K562 (cell line): ENCODE measurements around the gene PCAT6. TPM values are rescaled to one million over a fixed set of nuclear protein-coding genes. Genes with fewer than 3 reads are reported as not detected.

Experiments
- ATAC-seq: fragments of 200-7000 bp; cut with Tn5 transposase; 3 replicates; pipeline ENCODE4 v1.9.1; 2020; ENCODE audit warnings: moderate library complexity
- BruUV-seq: library from RNA; stranded (reverse); fragments of 400-500 nt; replicated peaks from 2 replicates; lab custom pipeline; 2021; lab: Mats Ljungman, UMichigan
- CTCF ChIA-PET: fragments of 300-600 bp; formaldehyde crosslinking; extraction: SDS; loops from one replicate; lab custom pipeline; 2021; ENCODE audit warnings: low intra/inter-chr PET ratio; lab: Yijun Ruan, JAX
- POLR2A ChIA-PET: fragments of 300-600, 350-650 bp; sonication (Branson Sonifier 250); formaldehyde crosslinking; extraction: SDS; loops from one replicate; lab custom pipeline; 2021; ENCODE audit warnings: antibody characterized with exemption, inconsistent platforms; lab: Yijun Ruan, JAX
- DNase-seq, 4 experiments: peaks; one replicate each; pipeline versions ENCODE4 v3.0.0 to v3.0.0-alpha.2; 2011 to 2018; ENCODE audit warnings: low spot score in 3 of 4, mixed read lengths in 3 of 4; ENCODE audit errors: extremely low read depth in 1 of 4
- FAIRE-seq: peaks from 2 replicates; lab custom pipeline; 2011; peaks lifted over from hg19 to GRCh38; lab: Jason Lieb, UNC
- H2AFZ ChIP-seq: 2 replicates; pipeline ENCODE4 v1.6.0; 2011; ENCODE audit warnings: low read depth, low read length, control low read depth, inconsistent platforms
- H3K27ac ChIP-seq: fragments of 200-600 bp; 3 replicates; pipeline ENCODE4 v1.8.0; 2011; ENCODE audit warnings: low read depth, mild to moderate bottlenecking, control low read depth, inconsistent platforms, low read length, moderate library complexity, mixed read lengths; ENCODE audit errors: extremely low read depth
- H3K27me3 ChIP-seq, 2 experiments: fragments of 300-600 bp in 1 of 2; 2 replicates in 1 of 2; 3 replicates in 1 of 2; pipeline versions ENCODE4 v1.6.0 to v1.8.0; 2011; ENCODE audit warnings: inconsistent platforms in 2 of 2, low read length in 2 of 2, mild to moderate bottlenecking in 1 of 2, mixed read lengths in 1 of 2, moderate library complexity in 1 of 2; ENCODE audit not compliant: control insufficient read depth in 2 of 2, insufficient read depth in 2 of 2
- H3K36me3 ChIP-seq: fragments of 300-600 bp; 3 replicates; pipeline ENCODE4 v1.8.0; 2011; ENCODE audit warnings: mild to moderate bottlenecking, low read length, inconsistent platforms; ENCODE audit not compliant: control insufficient read depth, insufficient read depth
- H3K4me1 ChIP-seq, 2 experiments: fragments of 200-600 bp in 1 of 2; replicated peaks in 1 of 2; 2 replicates in 1 of 2; 3 replicates in 1 of 2; pipeline versions ENCODE4 v1.5.1 to v1.8.0; 2011; ENCODE audit warnings: inconsistent platforms in 2 of 2, low read length in 2 of 2, mild to moderate bottlenecking in 1 of 2, mixed read lengths in 1 of 2, moderate library complexity in 1 of 2; ENCODE audit not compliant: control insufficient read depth in 2 of 2, insufficient read depth in 2 of 2
- H3K4me2 ChIP-seq: 2 replicates; pipeline ENCODE4 v1.6.1; 2011; ENCODE audit warnings: low read length, control low read depth, inconsistent platforms, mixed read lengths; ENCODE audit not compliant: insufficient read depth
- H3K4me3 ChIP-seq: fragments of 200-600 bp; sonication (generic), shearing (Covaris generic); 2 replicates; pipeline ENCODE4 v1.5.1; 2016; ENCODE audit warnings: control low read depth, inconsistent platforms
- H3K79me2 ChIP-seq: fragments of 200-600 bp; 3 replicates; pipeline ENCODE4 v1.8.0; 2011; ENCODE audit warnings: low read length, inconsistent platforms; ENCODE audit not compliant: control insufficient read depth, insufficient read depth
- H3K9ac ChIP-seq, 2 experiments: 2 replicates each; pipeline versions ENCODE4 v1.6.0 to v1.6.1; 2011; ENCODE audit warnings: low read depth in 2 of 2, low read length in 2 of 2, control low read depth in 1 of 2, inconsistent platforms in 1 of 2, mild to moderate bottlenecking in 1 of 2, mixed read lengths in 1 of 2; ENCODE audit not compliant: insufficient read depth in 1 of 2
- H3K9me1 ChIP-seq: one replicate; pipeline ENCODE4 v1.6.0; 2011; ENCODE audit warnings: inconsistent platforms, mild to moderate bottlenecking, low read length, moderate library complexity; ENCODE audit not compliant: control insufficient read depth, insufficient read depth
- H3K9me3 ChIP-seq: replicated peaks from 2 replicates; pipeline ENCODE4 v1.5.1; 2011; ENCODE audit warnings: low read depth, low read length, inconsistent platforms; ENCODE audit not compliant: control insufficient read depth, insufficient read depth
- H4K20me1 ChIP-seq: replicated peaks from 2 replicates; pipeline ENCODE4 v1.6.1; 2011; ENCODE audit warnings: low read length, inconsistent platforms, mixed read lengths; ENCODE audit not compliant: control insufficient read depth, insufficient read depth
- ELF4 ChIP-seq: fragments of 450-650 bp; formaldehyde crosslinking; IDR thresholded peaks from 2 replicates; pipeline ENCODE4 v1.4.0; 2022; ENCODE audit warnings: missing genetic modification characterization
- FOXJ2 ChIP-seq: fragments of 200-800 bp; sonication (Bioruptor generic); IDR thresholded peaks from 2 replicates; pipeline ENCODE4 v1.6.1; 2016; ENCODE audit warnings: missing genetic modification characterization, missing compliant biosample characterization
- MNT ChIP-seq, 2 experiments: fragments of 450-650 bp; conservative IDR thresholded peaks; 2 replicates each; pipeline ENCODE4 v1.6.1; 2017; ENCODE audit warnings: mild to moderate bottlenecking in 2 of 2, moderate library complexity in 2 of 2
- NONO ChIP-seq, 2 experiments: fragments of 200-400 bp in 1 of 2; fragments of 450-650 bp in 1 of 2; formaldehyde crosslinking in 1 of 2; IDR thresholded peaks; 2 replicates each; pipeline ENCODE4 v1.6.1; 2017; ENCODE audit warnings: low read depth in 2 of 2, mild to moderate bottlenecking in 2 of 2, moderate library complexity in 2 of 2, low read length in 1 of 2
- PCBP1 ChIP-seq: fragments of 200-400 bp; formaldehyde crosslinking; IDR thresholded peaks from 2 replicates; pipeline ENCODE4 v1.6.1; 2018; ENCODE audit warnings: mild to moderate bottlenecking, low read depth, low read length; ENCODE audit not compliant: poor library complexity, severe bottlenecking
- POLR2G ChIP-seq: fragments of 200-400 bp; formaldehyde crosslinking; IDR thresholded peaks from 2 replicates; pipeline ENCODE4 v1.6.1; 2017; ENCODE audit warnings: low read depth, mild to moderate bottlenecking, antibody characterized with exemption, low read length, moderate library complexity
- RBFOX2 ChIP-seq: fragments of 200-400 bp; formaldehyde crosslinking; IDR thresholded peaks from 2 replicates; pipeline ENCODE4 v1.6.1; 2017; ENCODE audit warnings: low read depth, mild to moderate bottlenecking, low read length, moderate library complexity
- SRSF1 ChIP-seq: fragments of 200-400 bp; formaldehyde crosslinking; IDR thresholded peaks from 2 replicates; pipeline ENCODE4 v1.6.1; 2017; ENCODE audit warnings: mild to moderate bottlenecking, low read depth, low read length, moderate library complexity
- ZNF174 ChIP-seq: fragments of 250-450 bp; sonication (Bioruptor Pico); IDR thresholded peaks from 2 replicates; pipeline ENCODE4 v1.4.0; 2020; ENCODE audit warnings: mild to moderate bottlenecking
- ZNF324 ChIP-seq: fragments of 250-450 bp; sonication (Bioruptor Pico); IDR thresholded peaks from 2 replicates; pipeline ENCODE4 v1.4.0; 2020; ENCODE audit warnings: mild to moderate bottlenecking
- ZNF551 ChIP-seq: fragments of 250-450 bp; sonication (Bioruptor Pico); IDR thresholded peaks from 2 replicates; pipeline ENCODE4 v1.5.0; 2021; ENCODE audit warnings: mild to moderate bottlenecking, moderate library complexity
- ZNF75A ChIP-seq: fragments of 450-650 bp; formaldehyde crosslinking; IDR thresholded peaks from 2 replicates; pipeline ENCODE4 v1.4.0; 2020; ENCODE audit warnings: mild to moderate bottlenecking
- ZSCAN32 ChIP-seq: fragments of 450-650 bp; formaldehyde crosslinking; IDR thresholded peaks from 2 replicates; pipeline ENCODE4 v1.4.0; 2020; ENCODE audit warnings: mild to moderate bottlenecking, moderate library complexity
- WGBS: fragments of 100-300 bp; shearing (Covaris generic); methylation state at CpG from one replicate; pipeline ENCODE4 v1.1.6; 2016; ENCODE audit warnings: low coverage, mixed read lengths; ENCODE audit not compliant: insufficient coverage; ENCODE audit errors: missing lambda C conversion rate; 5-methylcytosine and 5-hydroxymethylcytosine counted together
- in situ Hi-C: fragments of 300-500 bp; cut with MboI; formaldehyde crosslinking; loops from 4 replicates; pipeline ENCODE4 v1.15.0; 2018; ENCODE audit warnings: inconsistent platforms, mixed read lengths
- intact Hi-C: fragments of 100-400 bp; cut with micrococcal nuclease; formaldehyde crosslinking; loops from 2 replicates; pipeline ENCODE4 v1.14.2; 2022
- polyA plus RNA-seq, 8 experiments: library from polyadenylated mRNA; depleted of rRNA in 4 of 8; stranded (reverse) in 5 of 8; unstranded in 3 of 8; fragments of >200 nt; fragmentation: Nextera tagmentation in 2 of 8; fragmentation: Illumina TruSeq in 1 of 8; extraction: Ambion mirVana in 2 of 8; extraction: Trizol in 1 of 8; gene quantifications; 2 replicates each; pipeline versions ENCODE4 v1.2.1 to v1.2.3, GENCODE V29; 2011 to 2014; ENCODE audit warnings: inconsistent platforms in 1 of 8, missing spikeins in 1 of 8
- total RNA-seq, 7 experiments: library from RNA; depleted of rRNA in 6 of 7; stranded (reverse); fragments of >200 nt in 6 of 7; fragmentation: Illumina TruSeq in 2 of 7; extraction: Trizol in 2 of 7; gene quantifications; 2 replicates each; pipeline versions ENCODE4 v1.2.1 to v1.2.3, GENCODE V29; 2011 to 2021; ENCODE audit warnings: low replicate concordance in 1 of 7
- TF ChIP-seq, protein P1 (sequence below), 2 experiments: fragments of 250-450 bp in 1 of 2; fragments of 450-650 bp in 1 of 2; sonication (Bioruptor Pico) in 1 of 2; IDR thresholded peaks; 2 replicates each; pipeline versions ENCODE4 v1.6.1 to v1.8.0; 2016 to 2021; ENCODE audit warnings: mild to moderate bottlenecking in 2 of 2, moderate library complexity in 2 of 2, missing compliant biosample characterization in 1 of 2, missing genetic modification characterization in 1 of 2
- TF ChIP-seq, protein P2 (sequence below): fragments of 450-650 bp; conservative IDR thresholded peaks from 2 replicates; pipeline ENCODE4 v1.6.1; 2016; ENCODE audit warnings: missing genetic modification characterization, low read depth, mild to moderate bottlenecking, missing compliant biosample characterization, moderate library complexity

PCAT6 gene
- total and polyA plus RNA-seq, 9 of the 15 experiments (the other 6 are each of a cell fraction or from before 2014, with no cell fraction given) = 0.25 to 2.4 (median 0.54) TPM; not detected in 1

DNA sequence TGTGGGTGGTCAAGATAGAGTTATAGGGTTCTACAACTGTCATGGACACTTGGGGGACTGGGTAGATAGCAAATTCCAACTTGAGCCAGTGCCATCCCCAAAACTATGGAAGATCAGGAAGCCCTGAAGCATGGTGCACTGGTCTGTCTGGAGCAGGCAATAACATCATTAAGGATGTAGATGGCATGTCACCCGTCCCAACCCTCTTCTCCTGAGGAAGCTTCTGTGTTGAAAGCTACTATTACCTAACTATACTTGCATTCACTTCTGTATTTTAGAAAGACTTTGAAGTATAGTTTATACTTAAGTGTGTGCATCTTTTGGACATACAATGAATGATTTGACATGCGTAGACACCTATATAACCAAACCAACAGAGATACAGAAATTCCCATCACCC is 45.3 kb downstream of the PCAT6 start:
- WGBS = 40% methylated on average over 2 of the region's 2 CpGs
- CTCF ChIA-PET = no interaction called here
- Histone ChIP-seq H3K36me3 (no peaks in the 10 kb centered on the region), H3K27me3 (no peaks in the 10 kb centered on the region; a peak in 1 of 5 replicates), H3K9me3 (no peaks in the 10 kb centered on the region), H4K20me1 (no peaks in the 10 kb centered on the region), H3K9me1 (no peaks in the 10 kb centered on the region), H3K9ac (no peak overlapping the region), H2AFZ (no peak overlapping the region), H3K4me2 (no peak overlapping the region), H3K27ac (no peak overlapping the region), H3K79me2 (no peaks in the 10 kb centered on the region), H3K4me3 (no peak overlapping the region), H3K4me1 (peaks cover 0 to 13% of the 10 kb centered on the region in 2 experiments; a peak in 3 of 5 replicates)
- intact Hi-C loops (no loop called here), in situ Hi-C loops (no loop called here)
- POLR2A ChIA-PET = interaction anchor here (0.7 kb wide), 1 partner anchor 110 kb away, joined by 3 read pairs; no protein-coding TSS in a partner anchor
- ATAC-seq (no peak), FAIRE-seq (no peak), DNase-seq (no peak)
- no TSS peak for BruUV-seq
- TF ChIP-seq ZSCAN32 (CRISPR knock-in tag) = no peak
- TF ChIP-seq, protein P1, sequence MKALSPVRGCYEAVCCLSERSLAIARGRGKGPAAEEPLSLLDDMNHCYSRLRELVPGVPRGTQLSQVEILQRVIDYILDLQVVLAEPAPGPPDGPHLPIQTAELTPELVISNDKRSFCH (CRISPR knock-in tag; IDR thresholded peaks at IDR 0.05) = no peak
- TF ChIP-seq, protein P1 (tag; IDR thresholded peaks at IDR 0.05) = no peak
- no peak for TF ChIP-seq RBFOX2
- no peak for TF ChIP-seq ZNF174
- TF ChIP-seq ZNF551 (CRISPR knock-in tag) = no peak
- no peak for TF ChIP-seq ZNF324
- no peak for TF ChIP-seq SRSF1
- no peak for TF ChIP-seq ELF4
- TF ChIP-seq NONO (IDR thresholded peaks at IDR 0.05; ENCODE audit: low read depth in 2 of 2, low read length in 1 of 2) = no peak
- no peak for TF ChIP-seq POLR2G
- TF ChIP-seq, protein P2, sequence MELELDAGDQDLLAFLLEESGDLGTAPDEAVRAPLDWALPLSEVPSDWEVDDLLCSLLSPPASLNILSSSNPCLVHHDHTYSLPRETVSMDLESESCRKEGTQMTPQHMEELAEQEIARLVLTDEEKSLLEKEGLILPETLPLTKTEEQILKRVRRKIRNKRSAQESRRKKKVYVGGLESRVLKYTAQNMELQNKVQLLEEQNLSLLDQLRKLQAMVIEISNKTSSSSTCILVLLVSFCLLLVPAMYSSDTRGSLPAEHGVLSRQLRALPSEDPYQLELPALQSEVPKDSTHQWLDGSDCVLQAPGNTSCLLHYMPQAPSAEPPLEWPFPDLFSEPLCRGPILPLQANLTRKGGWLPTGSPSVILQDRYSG (tag) = no peak
- no peak for TF ChIP-seq ZNF75A (CRISPR knock-in tag)
- TF ChIP-seq PCBP1 = no peak
- no peak for TF ChIP-seq FOXJ2
- TF ChIP-seq MNT (conservative IDR thresholded peaks at IDR 0.05) = no peak
